H1 (cell line): ENCODE data around the gene ZFAND2B. TPM values are rescaled to one million over a fixed set of nuclear protein-coding genes. Genes with fewer than 3 reads are reported as not detected.

ENCODE experiments used
- CTCF ChIA-PET: fragments of 300-600 bp; sonication (Branson Sonifier 250); formaldehyde crosslinking; loops from one replicate; lab custom pipeline; 2021; ENCODE audit not compliant: partially characterized antibody; lab: Charles Lee
- POLR2A ChIA-PET: fragments of 300-600 bp; sonication (Branson Sonifier 250); formaldehyde crosslinking; loops from one replicate; lab custom pipeline; 2021; ENCODE audit warnings: inconsistent platforms; ENCODE audit not compliant: partially characterized antibody; lab: Charles Lee
- DNase-seq, 2 experiments: peaks; one replicate each; pipeline versions ENCODE4 v3.0.0 to v3.0.0-alpha.2; 2010 to 2022; ENCODE audit warnings: low spot score in 2 of 2, low read depth in 1 of 2, mixed read lengths in 1 of 2
- FAIRE-seq: peaks from 2 replicates; lab custom pipeline; 2011; peaks lifted over from hg19 to GRCh38; lab: Jason Lieb, UNC
- H2AFZ ChIP-seq: 2 replicates; pipeline ENCODE4 v1.8.1; 2012; ENCODE audit warnings: low read length, inconsistent platforms
- H2AK5ac ChIP-seq: 2 replicates; pipeline ENCODE4 v1.6.1; 2013; ENCODE audit warnings: low read depth, low read length
- H2BK120ac ChIP-seq: replicated peaks from 2 replicates; pipeline ENCODE3; 2013; ENCODE audit warnings: low read depth, low read length, inconsistent platforms
- H2BK12ac ChIP-seq: 2 replicates; pipeline ENCODE4 v1.6.1; 2013; ENCODE audit warnings: low read depth, low read length
- H2BK15ac ChIP-seq: 2 replicates; pipeline ENCODE4 v1.6.1; 2013; ENCODE audit warnings: low read length
- H2BK20ac ChIP-seq: 2 replicates; pipeline ENCODE4 v1.6.1; 2013; ENCODE audit warnings: low read length
- H2BK5ac ChIP-seq: 2 replicates; pipeline ENCODE4 v1.6.1; 2013; ENCODE audit warnings: low read depth, low read length
- H3K14ac ChIP-seq: 2 replicates; pipeline ENCODE4 v1.6.1; 2013; ENCODE audit warnings: inconsistent platforms; ENCODE audit not compliant: insufficient read length
- H3K18ac ChIP-seq: 2 replicates; pipeline ENCODE4 v1.6.1; 2013; ENCODE audit warnings: low read length; ENCODE audit errors: extremely low read depth
- H3K23ac ChIP-seq: 2 replicates; pipeline ENCODE4 v1.6.1; 2013; ENCODE audit warnings: inconsistent platforms; ENCODE audit not compliant: insufficient read length
- H3K23me2 ChIP-seq: 2 replicates; pipeline ENCODE4 v1.6.1; 2013; ENCODE audit warnings: low read depth, low read length
- H3K27ac ChIP-seq: 2 replicates; pipeline ENCODE4 v1.6.1; 2011; ENCODE audit warnings: low read depth, low read length, inconsistent platforms
- H3K27me3 ChIP-seq, 4 experiments: replicated peaks in 1 of 4; 1 replicate in 1 of 4; 2 replicates in 3 of 4; pipeline versions ENCODE4 v1.6.1 to v1.8.1; 2011 to 2013; ENCODE audit warnings: low read length in 3 of 4, mild to moderate bottlenecking in 3 of 4, inconsistent platforms in 2 of 4, mixed read lengths in 2 of 4, moderate library complexity in 1 of 4; ENCODE audit not compliant: control insufficient read depth in 3 of 4, insufficient read depth in 3 of 4; ENCODE audit errors: extremely low read depth in 1 of 4
- H3K36me3 ChIP-seq, 4 experiments: 2 replicates each; pipeline versions ENCODE4 v1.6.1 to v1.8.1; 2011 to 2013; ENCODE audit warnings: mild to moderate bottlenecking in 4 of 4, low read length in 3 of 4, moderate library complexity in 2 of 4, control low read depth in 1 of 4, inconsistent platforms in 1 of 4; ENCODE audit not compliant: insufficient read depth in 4 of 4, control insufficient read depth in 2 of 4
- H3K4ac ChIP-seq: replicated peaks from 2 replicates; pipeline ENCODE3; 2013; ENCODE audit warnings: low read length, low read depth, mixed read lengths, inconsistent platforms; ENCODE audit not compliant: insufficient read length
- H3K4me1 ChIP-seq, 4 experiments: replicated peaks in 1 of 4; 1 replicate in 1 of 4; 2 replicates in 3 of 4; pipeline versions ENCODE4 v1.6.1 to v1.8.1; 2011 to 2013; ENCODE audit warnings: low read length in 3 of 4, inconsistent platforms in 2 of 4, mixed read lengths in 1 of 4; ENCODE audit not compliant: insufficient read depth in 4 of 4, control insufficient read depth in 3 of 4
- H3K4me2 ChIP-seq, 2 experiments: 2 replicates each; pipeline versions ENCODE4 v1.6.1 to v1.8.1; 2011 to 2013; ENCODE audit warnings: low read depth in 2 of 2, low read length in 2 of 2, control low read depth in 1 of 2, inconsistent platforms in 1 of 2, mild to moderate bottlenecking in 1 of 2; ENCODE audit not compliant: insufficient read depth in 1 of 2
- H3K4me3 ChIP-seq, 4 experiments: fragments of 200-600, 300-600 bp in 1 of 4; sonication (generic), shearing (Covaris generic), sonication (Bioruptor Twin) in 1 of 4; 2 replicates each; pipeline versions ENCODE4 v1.5.1 to v1.8.1; 2011 to 2016; ENCODE audit warnings: low read length in 4 of 4, low read depth in 3 of 4, control low read depth in 2 of 4, inconsistent platforms in 2 of 4, mild to moderate bottlenecking in 2 of 4, mixed read lengths in 1 of 4, moderate library complexity in 1 of 4; ENCODE audit not compliant: insufficient read depth in 2 of 4; ENCODE audit errors: extremely low read depth in 1 of 4
- H3K56ac ChIP-seq: replicated peaks from 2 replicates; pipeline ENCODE3; 2013; ENCODE audit warnings: low read depth, mild to moderate bottlenecking, mixed read lengths, low read length, inconsistent platforms; ENCODE audit not compliant: insufficient read length
- H3K79me1 ChIP-seq: 2 replicates; pipeline ENCODE4 v1.6.1; 2013; ENCODE audit warnings: low read depth, low read length, control low read depth
- H3K79me2 ChIP-seq, 2 experiments: 2 replicates each; pipeline versions ENCODE4 v1.6.1 to v1.8.1; 2012 to 2013; ENCODE audit warnings: low read length in 2 of 2, mild to moderate bottlenecking in 2 of 2, inconsistent platforms in 1 of 2; ENCODE audit not compliant: insufficient read depth in 2 of 2, control insufficient read depth in 1 of 2
- H3K9ac ChIP-seq, 4 experiments: replicated peaks in 1 of 4; 1 replicate in 1 of 4; 2 replicates in 3 of 4; pipeline versions ENCODE4 v1.6.1 to v1.8.1; 2011 to 2013; ENCODE audit warnings: low read depth in 3 of 4, low read length in 3 of 4, control low read depth in 2 of 4, mild to moderate bottlenecking in 2 of 4, moderate library complexity in 2 of 4, inconsistent platforms in 1 of 4; ENCODE audit errors: extremely low read depth in 1 of 4
- H3K9me3 ChIP-seq, 2 experiments: 2 replicates each; pipeline versions ENCODE4 v1.6.1 to v1.8.1; 2012 to 2013; ENCODE audit warnings: mild to moderate bottlenecking in 2 of 2, moderate library complexity in 2 of 2, control low read depth in 1 of 2, inconsistent platforms in 1 of 2, low read depth in 1 of 2, low read length in 1 of 2, mixed read lengths in 1 of 2; ENCODE audit not compliant: insufficient read depth in 2 of 2
- H4K20me1 ChIP-seq, 2 experiments: replicated peaks in 1 of 2; 2 replicates each; pipeline versions ENCODE3 to v1.8.1; 2011 to 2013; ENCODE audit warnings: inconsistent platforms in 2 of 2, low read length in 2 of 2, mild to moderate bottlenecking in 1 of 2; ENCODE audit not compliant: insufficient read depth in 2 of 2, control insufficient read depth in 1 of 2
- H4K5ac ChIP-seq: 2 replicates; pipeline ENCODE4 v1.6.1; 2013; ENCODE audit warnings: low read length, low read depth, mixed read lengths, inconsistent platforms; ENCODE audit not compliant: insufficient read length
- H4K8ac ChIP-seq: 2 replicates; pipeline ENCODE4 v1.8.0; 2013; ENCODE audit warnings: mild to moderate bottlenecking, moderate library complexity, low read length, inconsistent platforms; ENCODE audit not compliant: insufficient read depth; ENCODE audit errors: extremely low read depth
- H4K91ac ChIP-seq: replicated peaks from 2 replicates; pipeline ENCODE3; 2013; ENCODE audit warnings: low read length, mixed read lengths, inconsistent platforms; ENCODE audit not compliant: insufficient read length
- FOSL1 ChIP-seq: IDR thresholded peaks from 2 replicates; pipeline ENCODE4 v1.6.1; 2011; ENCODE audit warnings: mild to moderate bottlenecking, low read depth, low read length, moderate library complexity; ENCODE audit not compliant: insufficient read depth
- JUND ChIP-seq: IDR thresholded peaks from 2 replicates; pipeline ENCODE4 v1.6.1; 2011; ENCODE audit warnings: mild to moderate bottlenecking, improper control_type of control experiment, low read length
- RXRA ChIP-seq: IDR thresholded peaks from 2 replicates; pipeline ENCODE4 v1.6.1; 2011; ENCODE audit warnings: low read depth, mild to moderate bottlenecking, low read length, moderate library complexity; ENCODE audit not compliant: insufficient read depth
- SP4 ChIP-seq: IDR thresholded peaks from 2 replicates; pipeline ENCODE4 v1.6.1; 2012; ENCODE audit warnings: low read length, inconsistent platforms
- TAF7 ChIP-seq: optimal IDR thresholded peaks from 2 replicates; pipeline ENCODE3; 2011; ENCODE audit warnings: low read depth, mild to moderate bottlenecking, inconsistent platforms, low read length, moderate library complexity, borderline replicate concordance
- WGBS, 2 experiments: shearing (Covaris generic) in 1 of 2; methylation state at CpG; one replicate each; pipeline versions ENCODE4 v1.1.6 to v1.1.7; 2013 to 2015; ENCODE audit warnings: low lambda C conversion rate in 2 of 2, mixed read lengths in 2 of 2, inconsistent platforms in 1 of 2, low coverage in 1 of 2, missing lambda C conversion rate in 1 of 2; ENCODE audit not compliant: insufficient replicate concordance in 2 of 2, insufficient coverage in 1 of 2, insufficient read length in 1 of 2; ENCODE audit errors: extremely low coverage in 1 of 2, missing lambda C conversion rate in 1 of 2; 5-methylcytosine and 5-hydroxymethylcytosine counted together
- polyA plus RNA-seq, 7 experiments: library from polyadenylated mRNA; depleted of rRNA in 3 of 7; stranded (reverse) in 5 of 7; unstranded in 2 of 7; fragments of >200 nt in 5 of 7; fragments of 200-250 nt in 2 of 7; gene quantifications; 1 replicate in 5 of 7; 2 replicates in 1 of 7; 4 replicates in 1 of 7; pipeline versions ENCODE4 v1.2.1 to v1.2.3, GENCODE V29; 2011 to 2013; ENCODE audit warnings: missing spikeins in 2 of 7, mixed read lengths in 2 of 7
- total RNA-seq: library from RNA; stranded (reverse); fragmentation: NEBNext Ultra II Directional; extraction: Animal tissue kit (Norgen Biotek cat#: 25700); gene quantifications from 2 replicates; pipeline ENCODE4 v1.2.1, GENCODE V29; 2021

The ZFAND2B gene
- total and polyA plus RNA-seq, 2 of the 8 experiments (the other 6 are each of a cell fraction or from before 2014, with no cell fraction given): 16.0 to 17.9 TPM

DNA sequence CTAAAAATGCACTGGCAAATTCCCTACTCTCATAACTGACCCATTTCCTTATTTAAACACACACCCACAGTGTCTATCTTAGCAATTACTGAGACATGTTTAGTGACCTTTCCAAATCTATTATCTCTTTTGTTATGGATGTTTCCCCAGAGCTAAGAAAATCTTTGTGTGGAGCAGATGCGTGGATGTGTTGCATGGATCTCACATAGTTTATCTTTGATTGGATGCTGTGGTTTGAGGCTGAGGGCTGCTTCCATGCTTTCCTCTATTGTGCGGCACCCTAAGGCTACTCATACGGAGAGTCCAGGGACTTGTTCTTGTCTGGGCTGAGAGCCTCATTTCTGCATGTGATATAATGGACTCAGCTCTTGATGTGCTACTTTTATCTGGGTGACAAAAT is 27.7 kb downstream of the ZFAND2B start:
- peaks cover 0 to 4% of the 10 kb centered on the region in 2 experiments; a peak in 1 of 4 replicates for H3K79me2 ChIP-seq
- no peak overlapping the region for H3K18ac ChIP-seq
- no peak overlapping the region for H2BK120ac ChIP-seq
- no peak overlapping the region for H4K5ac ChIP-seq
- H3K27ac ChIP-seq: no peak overlapping the region
- no peak overlapping the region for H3K23ac ChIP-seq
- DNase-seq (no peak), FAIRE-seq (no peak)
- H4K8ac ChIP-seq: no peak overlapping the region
- CTCF ChIA-PET: interaction anchor here (1.0 to 2.8 kb wide), 3 partner anchors 44 to 254 kb away, joined by 3 to 12 read pairs (median 3); partner anchors contain the start of gene DNAJB2
- H3K36me3 ChIP-seq: peaks cover 35 to 69% (median 57%) of the 10 kb centered on the region in 4 experiments
- H3K56ac ChIP-seq: no peak overlapping the region
- H2AK5ac ChIP-seq: no peak overlapping the region
- H4K20me1 ChIP-seq: no peaks in the 10 kb centered on the region
- POLR2A ChIA-PET: interaction anchor here (2.1 to 4.9 kb wide), 3 partner anchors 8 to 13 kb away, joined by 8 to 22 read pairs (median 11); partner anchors contain the start of genes GLB1L and STK16
- no peak overlapping the region for H2BK5ac ChIP-seq
- H3K4ac ChIP-seq: no peak overlapping the region
- no peak overlapping the region for H3K4me2 ChIP-seq
- no peak overlapping the region for H2BK15ac ChIP-seq
- 88% methylated on average over 3 of the region's 3 CpGs; no CpG with 5 or more reads in 1 of the 2 experiments for WGBS, 2 experiments
- no peaks in the 10 kb centered on the region for H3K27me3 ChIP-seq
- no peak overlapping the region for H3K4me3 ChIP-seq
- H3K9me3 ChIP-seq: no peaks in the 10 kb centered on the region
- H2BK20ac ChIP-seq: no peak overlapping the region
- no peaks in the 10 kb centered on the region; a peak in 1 of 7 replicates for H3K4me1 ChIP-seq
- no peak overlapping the region for H3K14ac ChIP-seq
- no peak overlapping the region for H2AFZ ChIP-seq
- peaks cover 2% of the 10 kb centered on the region; the same call in 1 of the 2 replicates for H3K23me2 ChIP-seq
- H4K91ac ChIP-seq: no peak overlapping the region
- H2BK12ac ChIP-seq: no peak overlapping the region
- H3K79me1 ChIP-seq: no peaks in the 10 kb centered on the region
- H3K9ac ChIP-seq: no peak overlapping the region
- TF ChIP-seq SP4: no peak
- TF ChIP-seq FOSL1: no peak
- TF ChIP-seq TAF7: no peak
- TF ChIP-seq JUND: no peak
- TF ChIP-seq RXRA: no peak
